ENCODE data around the gene CAV3.
A peak's percentile ranks its signal among the peaks of the same experiment; 100 is the strongest.
"Not testable (repeated sequence)": the region's sequence is repeated elsewhere in the genome, so short reads cannot be mapped to it uniquely, and the experiment has no call there.

Gene CAV3

GRCh38 chr3:8733332-8734094 is at the start of gene CAV3:
CAV3 (plus strand) TSS chr3:8733802; CDS start chr3:8733877, 75 bp downstream.
- DNase-seq (ENCODE audit: low read depth, low spot score): no peak

- not testable (repeated sequence) for DNase-seq (ENCODE audit: low read depth, low spot score)
Observed at GRCh38 chr3:8684992-8685391, 48.6 kb upstream of the CAV3 start.

GRCh38 chr3:8691295-8691694 is 42.3 kb upstream of the CAV3 start:
- DNase-seq (ENCODE audit: low read depth, low spot score): not testable (repeated sequence)

GRCh38 chr3:8702560-8702959 is 31.0 kb upstream of the CAV3 start:
- DNase-seq (ENCODE audit: low read depth, low spot score): no peak

GRCh38 chr3:8705575-8705974 is 28.0 kb upstream of the CAV3 start:
- DNase-seq (ENCODE audit: low read depth, low spot score): no peak

- no peak for DNase-seq (ENCODE audit: low read depth, low spot score)
Observed at GRCh38 chr3:8709287-8709686, 24.3 kb upstream of the CAV3 start.

- DNase-seq (ENCODE audit: low read depth, low spot score): no peak
Observed at GRCh38 chr3:8709801-8710507, 23.6 kb upstream of the CAV3 start.

GRCh38 chr3:8712045-8712907 is 21.3 kb upstream of the CAV3 start:
- DNase-seq (ENCODE audit: low read depth, low spot score): peak; percentile 15

- DNase-seq (ENCODE audit: low read depth, low spot score): no peak
Observed at GRCh38 chr3:8712908-8713255, 20.7 kb upstream of the CAV3 start.

- no peak for DNase-seq (ENCODE audit: low read depth, low spot score)
Observed at GRCh38 chr3:8713901-8714759, 19.5 kb upstream of the CAV3 start.

- DNase-seq (ENCODE audit: low read depth, low spot score): not testable (repeated sequence)
Observed at GRCh38 chr3:8715757-8716156, 17.8 kb upstream of the CAV3 start.

GRCh38 chr3:8722808-8723207 is 10.8 kb upstream of the CAV3 start:
- DNase-seq (ENCODE audit: low read depth, low spot score): no peak

GRCh38 chr3:8723612-8724011 is 10.0 kb upstream of the CAV3 start:
- no peak for DNase-seq (ENCODE audit: low read depth, low spot score)

GRCh38 chr3:8724108-8724752 is 9.4 kb upstream of the CAV3 start:
- no peak for DNase-seq (ENCODE audit: low read depth, low spot score)

- DNase-seq (ENCODE audit: low read depth, low spot score): no peak
Observed at GRCh38 chr3:8727605-8728512, 5.7 kb upstream of the CAV3 start.

GRCh38 chr3:8729479-8729878 is 4.1 kb upstream of the CAV3 start:
- no peak for DNase-seq (ENCODE audit: low read depth, low spot score)

GRCh38 chr3:8730656-8731055 is 2.9 kb upstream of the CAV3 start:
- no peak for DNase-seq (ENCODE audit: low read depth, low spot score)

- no peak for DNase-seq (ENCODE audit: low read depth, low spot score)
Observed at GRCh38 chr3:8732413-8732812, 1.2 kb upstream of the CAV3 start.

- no peak for DNase-seq (ENCODE audit: low read depth, low spot score)
Observed at GRCh38 chr3:8734137-8734878, 706 bp downstream of the CAV3 start.
